Stimulated activated CD8-positive, alpha-beta memory T cell treated with anti-CD3 and anti-CD28 coated beads, Interleukin-12 subunit alpha, Interleukin-12 subunit beta, amount 100 ng/mL, for 1 hour (primary cell): ENCODE results near the gene UBE2E2.

Experiments
- DNase-seq: peaks from one replicate; pipeline ENCODE4 v3.0.0-alpha.2; 2020; ENCODE audit warnings: low read depth

Gene UBE2E2

GRCh38 chr3:23480329-23480714 is 277.2 kb downstream of the UBE2E2 start:
- DNase-seq, result no peak

- DNase-seq, result no peak
Measured at GRCh38 chr3:23481011-23481615, 278.0 kb downstream of the UBE2E2 start.

- no peak for DNase-seq
Measured at GRCh38 chr3:23481616-23482278, 278.6 kb downstream of the UBE2E2 start.

GRCh38 chr3:23484386-23484785 is 281.3 kb downstream of the UBE2E2 start:
- DNase-seq, result no peak

GRCh38 chr3:23485922-23486321 is 282.8 kb downstream of the UBE2E2 start:
- no peak for DNase-seq

GRCh38 chr3:23487015-23487414 is 283.9 kb downstream of the UBE2E2 start:
- DNase-seq, result no peak

GRCh38 chr3:23488618-23489017 is 285.5 kb downstream of the UBE2E2 start:
- no peak for DNase-seq

- no peak for DNase-seq
Measured at GRCh38 chr3:23489300-23490158, 286.4 kb downstream of the UBE2E2 start.

- DNase-seq, result no peak
Measured at GRCh38 chr3:23490459-23490858, 287.3 kb downstream of the UBE2E2 start.

GRCh38 chr3:23492057-23492456 is 288.9 kb downstream of the UBE2E2 start:
- no peak for DNase-seq

GRCh38 chr3:23493889-23494288 is 290.8 kb downstream of the UBE2E2 start:
- DNase-seq, result no peak

GRCh38 chr3:23494967-23495366 is 291.8 kb downstream of the UBE2E2 start:
- DNase-seq, result no peak

GRCh38 chr3:23495507-23495906 is 292.4 kb downstream of the UBE2E2 start:
- DNase-seq, result no peak

GRCh38 chr3:23496165-23496564 is 293.0 kb downstream of the UBE2E2 start:
- no peak for DNase-seq

- DNase-seq, result no peak
Measured at GRCh38 chr3:23497156-23497555, 294.0 kb downstream of the UBE2E2 start.

- no peak for DNase-seq
Measured at GRCh38 chr3:23501201-23501802, 298.2 kb downstream of the UBE2E2 start.

- DNase-seq, result no peak
Measured at GRCh38 chr3:23508464-23508863, 305.3 kb downstream of the UBE2E2 start.

GRCh38 chr3:23518441-23518840 is 315.3 kb downstream of the UBE2E2 start:
- DNase-seq, result no peak

- no peak for DNase-seq
Measured at GRCh38 chr3:23519314-23520208, 316.4 kb downstream of the UBE2E2 start.

- DNase-seq, result no peak
Measured at GRCh38 chr3:23527326-23527725, 324.2 kb downstream of the UBE2E2 start.

- no peak for DNase-seq
Measured at GRCh38 chr3:23533596-23533995, 330.5 kb downstream of the UBE2E2 start.

GRCh38 chr3:23533996-23534395 is 330.9 kb downstream of the UBE2E2 start:
- no peak for DNase-seq
